Stimulated activated memory B cell treated with anti-CD40 and anti-IgM and Interleukin-4, amounts not matched to agents 10 μg/mL and 1 μg/mL and 100 μg/mL, for 72 hours (primary cell): ENCODE results near the gene KIAA0408.

ENCODE experiments used
- ATAC-seq: fragments of 150-1000 bp; cut with Tn5 transposase; 2 replicates; pipeline ENCODE4 v1.10.0; 2021
- H3K27ac Mint-ChIP-seq: one replicate; pipeline ENCODE4 v1.8.0; 2022; ENCODE audit warnings: mild to moderate bottlenecking, mixed read lengths
- H3K27me3 Mint-ChIP-seq: one replicate; pipeline ENCODE4 v1.8.0; 2022; ENCODE audit warnings: mixed read lengths
- H3K36me3 Mint-ChIP-seq: one replicate; pipeline ENCODE4 v1.8.0; 2022; ENCODE audit warnings: mixed read lengths
- H3K4me1 Mint-ChIP-seq: one replicate; pipeline ENCODE4 v1.8.0; 2022; ENCODE audit warnings: mixed read lengths
- H3K4me3 Mint-ChIP-seq: one replicate; pipeline ENCODE4 v1.8.0; 2022; ENCODE audit warnings: mild to moderate bottlenecking, moderate library complexity, mixed read lengths
- H3K9me3 Mint-ChIP-seq: one replicate; pipeline ENCODE4 v1.8.0; 2022; ENCODE audit warnings: mixed read lengths

Gene KIAA0408

GRCh38 chr6:127459231-127459641 lies at the start of gene KIAA0408:
Gene KIAA0408, minus strand, starts transcription at chr6:127459389. Its CDS starts 5,408 bp downstream, at chr6:127453981.
- no peak for ATAC-seq
- Mint-ChIP-seq H3K27me3 (no peaks in the 10 kb centered on the region), H3K36me3 (no peaks in the 10 kb centered on the region), H3K9me3 (no peaks in the 10 kb centered on the region), H3K4me3 (no peak within 1 kb of the TSS), H3K27ac (no peak within 1 kb of the TSS), H3K4me1 (no peaks in the 10 kb centered on the region)

- H3K4me1 Mint-ChIP-seq = no peaks in the 10 kb centered on the region
- no peaks in the 10 kb centered on the region for H3K27me3 Mint-ChIP-seq
- no peak for ATAC-seq
- H3K4me3 Mint-ChIP-seq = no peak overlapping the region
- peaks cover 14% of the 10 kb centered on the region for H3K36me3 Mint-ChIP-seq
- peaks cover 3% of the 10 kb centered on the region for H3K9me3 Mint-ChIP-seq
- no peak overlapping the region for H3K27ac Mint-ChIP-seq
Observed at GRCh38 chr6:127506894-127507293, 47.7 kb upstream of the KIAA0408 start.

- peaks cover 4% of the 10 kb centered on the region for H3K36me3 Mint-ChIP-seq
- H3K4me1 Mint-ChIP-seq = no peaks in the 10 kb centered on the region
- ATAC-seq = no peak
- H3K27me3 Mint-ChIP-seq = no peaks in the 10 kb centered on the region
- H3K4me3 Mint-ChIP-seq = no peak overlapping the region
- H3K27ac Mint-ChIP-seq = no peak overlapping the region
- no peaks in the 10 kb centered on the region for H3K9me3 Mint-ChIP-seq
Observed at GRCh38 chr6:127503022-127503421, 43.8 kb upstream of the KIAA0408 start.

- Mint-ChIP-seq H3K4me1 (no peaks in the 10 kb centered on the region), H3K9me3 (no peaks in the 10 kb centered on the region), H3K4me3 (no peak overlapping the region), H3K36me3 (no peaks in the 10 kb centered on the region), H3K27ac (no peak overlapping the region), H3K27me3 (no peaks in the 10 kb centered on the region)
- no peak for ATAC-seq
Observed at GRCh38 chr6:127497410-127497809, 38.2 kb upstream of the KIAA0408 start.

GRCh38 chr6:127496471-127496870 lies 37.3 kb upstream of the KIAA0408 start:
- no peaks in the 10 kb centered on the region for H3K36me3 Mint-ChIP-seq
- H3K4me1 Mint-ChIP-seq = no peaks in the 10 kb centered on the region
- no peaks in the 10 kb centered on the region for H3K27me3 Mint-ChIP-seq
- ATAC-seq = no peak
- no peaks in the 10 kb centered on the region for H3K9me3 Mint-ChIP-seq
- no peak overlapping the region for H3K27ac Mint-ChIP-seq
- no peak overlapping the region for H3K4me3 Mint-ChIP-seq

GRCh38 chr6:127494240-127494767 lies 35.1 kb upstream of the KIAA0408 start:
- no peaks in the 10 kb centered on the region for H3K27me3 Mint-ChIP-seq
- no peak overlapping the region for H3K4me3 Mint-ChIP-seq
- no peak for ATAC-seq
- H3K9me3 Mint-ChIP-seq = no peaks in the 10 kb centered on the region
- no peaks in the 10 kb centered on the region for H3K4me1 Mint-ChIP-seq
- peaks cover 7% of the 10 kb centered on the region for H3K36me3 Mint-ChIP-seq
- no peak overlapping the region for H3K27ac Mint-ChIP-seq

GRCh38 chr6:127489248-127489647 lies 30.1 kb upstream of the KIAA0408 start:
- Mint-ChIP-seq H3K27ac (no peak overlapping the region), H3K27me3 (no peaks in the 10 kb centered on the region), H3K4me3 (no peak overlapping the region), H3K9me3 (no peaks in the 10 kb centered on the region), H3K4me1 (peaks cover 10% of the 10 kb centered on the region), H3K36me3 (peaks cover 7% of the 10 kb centered on the region)
- no peak for ATAC-seq

GRCh38 chr6:127486934-127487333 lies 27.7 kb upstream of the KIAA0408 start:
- Mint-ChIP-seq H3K36me3 (peaks cover 13% of the 10 kb centered on the region), H3K4me1 (peaks cover 19% of the 10 kb centered on the region), H3K27ac (no peak overlapping the region), H3K9me3 (no peaks in the 10 kb centered on the region), H3K4me3 (no peak overlapping the region), H3K27me3 (no peaks in the 10 kb centered on the region)
- ATAC-seq = no peak

GRCh38 chr6:127484212-127484863 lies 25.1 kb upstream of the KIAA0408 start:
- H3K27ac Mint-ChIP-seq = peak overlapping the region; percentile 57
- H3K4me1 Mint-ChIP-seq = peaks cover 19% of the 10 kb centered on the region
- peak; percentile 92 for ATAC-seq
- peak overlapping the region; percentile 27 for H3K4me3 Mint-ChIP-seq
- peaks cover 6% of the 10 kb centered on the region for H3K36me3 Mint-ChIP-seq
- H3K27me3 Mint-ChIP-seq = no peaks in the 10 kb centered on the region
- H3K9me3 Mint-ChIP-seq = no peaks in the 10 kb centered on the region

GRCh38 chr6:127483399-127484055 lies 24.3 kb upstream of the KIAA0408 start:
- Mint-ChIP-seq H3K27ac (peak overlapping the region; percentile 57), H3K4me3 (peak overlapping the region; percentile 27), H3K4me1 (peaks cover 19% of the 10 kb centered on the region), H3K9me3 (no peaks in the 10 kb centered on the region), H3K27me3 (no peaks in the 10 kb centered on the region), H3K36me3 (peaks cover 8% of the 10 kb centered on the region)
- no peak for ATAC-seq

- ATAC-seq = no peak
- Mint-ChIP-seq H3K36me3 (peaks cover 18% of the 10 kb centered on the region), H3K4me1 (peaks cover 19% of the 10 kb centered on the region), H3K27me3 (no peaks in the 10 kb centered on the region), H3K27ac (no peak overlapping the region), H3K9me3 (no peaks in the 10 kb centered on the region), H3K4me3 (no peak overlapping the region)
Observed at GRCh38 chr6:127482325-127482724, 23.1 kb upstream of the KIAA0408 start.

GRCh38 chr6:127481628-127482027 lies 22.4 kb upstream of the KIAA0408 start:
- Mint-ChIP-seq H3K27ac (no peak overlapping the region), H3K4me3 (no peak overlapping the region), H3K27me3 (no peaks in the 10 kb centered on the region), H3K9me3 (no peaks in the 10 kb centered on the region), H3K4me1 (peaks cover 19% of the 10 kb centered on the region), H3K36me3 (peaks cover 18% of the 10 kb centered on the region)
- ATAC-seq = no peak

- Mint-ChIP-seq H3K9me3 (no peaks in the 10 kb centered on the region), H3K4me3 (no peak overlapping the region), H3K4me1 (peaks cover 19% of the 10 kb centered on the region), H3K27ac (no peak overlapping the region), H3K27me3 (no peaks in the 10 kb centered on the region), H3K36me3 (peaks cover 23% of the 10 kb centered on the region)
- ATAC-seq = no peak
Observed at GRCh38 chr6:127481111-127481510, 21.9 kb upstream of the KIAA0408 start.

GRCh38 chr6:127477658-127478057 lies 18.5 kb upstream of the KIAA0408 start:
- Mint-ChIP-seq H3K27ac (no peak overlapping the region), H3K4me3 (no peak overlapping the region), H3K9me3 (no peaks in the 10 kb centered on the region), H3K4me1 (no peaks in the 10 kb centered on the region), H3K36me3 (peaks cover 28% of the 10 kb centered on the region), H3K27me3 (no peaks in the 10 kb centered on the region)
- no peak for ATAC-seq

GRCh38 chr6:127475823-127476176 lies 16.6 kb upstream of the KIAA0408 start:
- no peak for ATAC-seq
- Mint-ChIP-seq H3K4me1 (peaks cover 7% of the 10 kb centered on the region), H3K4me3 (no peak overlapping the region), H3K9me3 (no peaks in the 10 kb centered on the region), H3K27ac (no peak overlapping the region), H3K27me3 (no peaks in the 10 kb centered on the region), H3K36me3 (peaks cover 22% of the 10 kb centered on the region)
